Activated naive CD4-positive, alpha-beta T cell (primary cell): ENCODE data around the gene SP7.
A peak's percentile ranks its signal among the peaks of the same experiment; 100 is the strongest.
"Not testable (repeated sequence)": the region's sequence is repeated elsewhere in the genome, so short reads cannot be mapped to it uniquely, and the experiment has no call there.

Experiments used
- DNase-seq, 4 experiments: peaks; one replicate each; lab custom pipeline; 2025; lab: John Stamatoyannopoulos, UW

Gene SP7

GRCh38 chr12:53346491-53346890, 10.3 kb upstream of the SP7 start:
- no peak for DNase-seq

DNA sequence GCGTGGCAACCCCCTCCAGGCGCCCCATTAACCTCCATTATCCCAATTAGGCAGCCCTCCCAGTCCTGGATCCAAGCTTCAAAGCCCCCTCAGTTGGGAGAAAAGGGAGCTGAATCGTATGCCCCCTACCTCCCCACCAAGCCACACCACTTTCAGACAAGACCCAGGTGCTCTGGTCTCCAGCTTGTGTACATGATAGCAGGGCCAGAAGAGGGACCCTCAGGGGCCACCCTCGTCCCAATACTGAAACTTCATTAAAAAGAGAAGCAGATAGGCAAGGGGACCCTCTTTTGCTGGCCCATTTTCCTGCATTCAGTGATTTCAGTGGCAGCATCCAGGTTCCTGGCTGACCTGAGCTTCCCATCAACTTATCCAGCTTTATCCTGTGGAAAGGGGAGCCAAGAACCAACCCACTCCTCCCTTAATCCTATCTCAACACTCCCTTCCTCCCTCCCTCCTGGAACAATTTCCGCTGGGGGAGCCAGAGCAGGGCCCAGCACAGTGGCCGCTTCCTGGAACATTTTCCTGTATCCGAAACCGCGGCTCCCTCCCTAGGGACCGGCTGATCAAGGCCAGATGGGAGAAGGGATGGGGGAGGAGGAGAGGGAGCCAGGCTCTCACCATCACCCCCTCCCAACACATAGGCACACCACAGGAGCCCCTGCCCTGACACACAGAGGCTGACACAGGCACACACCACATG, 9.5 kb upstream of the SP7 start:
- DNase-seq: no peak

DNA sequence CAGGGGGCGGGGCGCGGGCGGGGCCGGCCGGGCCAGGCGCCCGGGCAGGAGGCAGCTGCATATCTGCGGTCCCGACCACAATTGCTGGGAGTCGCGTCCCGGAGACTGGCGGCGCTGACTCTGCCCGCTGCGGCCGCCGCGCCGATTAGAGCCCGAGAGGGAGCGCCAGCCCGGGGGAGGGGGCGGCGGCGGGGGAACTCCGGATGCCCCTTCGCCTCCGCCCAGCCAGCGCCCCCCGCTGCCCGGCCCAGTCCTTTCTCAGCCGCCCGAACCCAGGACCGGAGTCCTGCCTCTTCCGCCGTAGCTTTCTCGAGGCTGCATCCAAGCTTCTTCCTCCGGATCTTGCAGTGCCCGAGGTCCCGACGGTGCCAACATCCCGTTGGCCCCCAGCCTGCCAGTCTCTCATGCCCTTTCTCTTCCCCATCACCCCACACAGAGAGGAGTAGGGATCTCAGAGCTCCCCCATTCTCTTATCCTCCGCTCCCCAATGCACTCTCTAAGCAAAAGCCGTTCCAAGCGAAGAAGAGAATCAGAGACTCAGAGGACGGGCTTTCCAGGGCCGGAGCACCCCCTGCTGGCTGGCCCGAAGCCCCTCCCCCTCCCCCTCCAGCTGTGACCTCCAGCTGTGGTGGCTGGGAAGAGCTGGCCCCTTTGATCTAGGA, 8.8 kb upstream of the SP7 start:
- peak; percentile 23 to 66 (median 36) for DNase-seq

DNA sequence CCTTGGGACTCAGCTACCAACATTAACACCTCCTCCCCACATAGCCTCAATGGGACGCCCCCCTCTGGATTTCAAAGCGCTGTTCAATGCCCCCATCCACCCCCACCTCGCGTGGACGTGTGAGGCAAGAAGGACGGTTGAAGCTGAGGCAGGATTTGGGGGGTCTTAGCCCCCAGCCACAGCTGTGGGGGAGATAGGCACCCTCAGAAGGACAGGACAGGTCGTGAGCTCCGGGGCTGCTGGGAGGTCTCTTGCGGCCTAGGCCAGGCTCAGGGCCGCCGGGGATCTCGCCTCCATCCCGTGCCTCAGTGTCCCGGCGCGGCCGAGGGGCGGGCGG, 8.3 kb upstream of the SP7 start:
- DNase-seq: no peak

DNA sequence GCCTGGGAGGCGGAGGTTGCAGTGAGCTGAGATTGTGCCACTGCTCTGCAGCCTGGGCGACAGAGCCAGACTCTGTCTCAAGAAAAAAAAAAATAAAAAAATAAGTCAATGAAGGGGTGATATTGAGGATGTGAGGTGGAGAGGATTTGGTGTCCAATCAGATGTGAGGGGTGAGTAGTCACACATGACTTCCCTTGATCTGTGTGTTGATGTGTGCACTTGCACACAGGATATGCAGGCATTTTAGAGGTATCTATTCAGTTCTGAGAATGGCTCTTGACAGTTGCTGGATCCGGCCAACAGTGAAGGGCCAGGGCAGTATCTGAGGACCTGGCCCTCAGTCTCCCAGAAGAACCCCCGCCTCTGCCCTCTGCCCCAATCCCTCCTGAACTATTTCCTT, 7.8 kb upstream of the SP7 start:
- DNase-seq: no peak

DNA sequence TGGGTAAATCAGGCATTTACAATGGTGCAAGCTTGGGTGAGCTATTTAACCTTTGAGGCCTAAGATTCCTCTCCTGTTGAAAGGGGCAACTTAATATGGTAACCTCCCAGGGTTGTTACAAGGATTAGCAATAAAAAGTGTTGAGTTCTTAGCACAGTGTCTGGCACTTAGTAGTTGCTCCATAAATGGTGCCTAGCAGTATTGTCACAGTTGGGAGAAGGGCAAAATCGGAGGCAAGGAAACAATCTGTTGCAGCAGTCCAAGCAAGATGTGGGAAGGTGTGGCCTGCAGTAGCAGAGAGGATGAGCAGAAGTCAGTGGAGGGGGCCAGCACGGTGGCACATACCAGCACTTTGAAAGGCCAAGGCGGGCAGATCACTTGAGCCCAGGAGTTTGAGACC, 7.3 kb upstream of the SP7 start:
- DNase-seq: no peak

GRCh38 chr12:53340398-53340797, 4.2 kb upstream of the SP7 start:
- no peak for DNase-seq

DNA sequence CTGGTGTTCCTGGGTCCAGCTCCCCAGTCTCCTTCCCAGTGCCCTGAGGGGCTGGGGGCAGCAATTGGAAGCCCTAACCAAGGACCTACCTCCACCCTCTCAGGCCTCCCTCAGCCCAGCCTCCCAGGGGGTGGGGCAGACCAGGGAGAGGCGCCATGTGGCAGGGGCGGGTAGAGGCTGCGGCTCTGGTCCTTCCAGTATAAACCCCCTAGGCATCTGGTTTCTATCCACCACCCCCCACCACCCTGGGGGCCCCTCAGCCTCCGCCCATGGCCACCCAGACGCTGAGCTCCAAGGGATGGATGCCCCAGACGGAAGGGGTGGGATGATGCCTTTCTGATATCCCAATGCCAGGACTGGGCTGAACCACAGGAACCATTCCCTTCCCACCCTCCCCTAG, 2.8 kb upstream of the SP7 start:
- no peak for DNase-seq

- no peak for DNase-seq
These were observed 1.9 kb upstream of the SP7 start for GRCh38 chr12:53338017-53338416.

GRCh38 chr12:53334822-53335221, 1.3 kb downstream of the SP7 start:
- DNase-seq: no peak

DNA sequence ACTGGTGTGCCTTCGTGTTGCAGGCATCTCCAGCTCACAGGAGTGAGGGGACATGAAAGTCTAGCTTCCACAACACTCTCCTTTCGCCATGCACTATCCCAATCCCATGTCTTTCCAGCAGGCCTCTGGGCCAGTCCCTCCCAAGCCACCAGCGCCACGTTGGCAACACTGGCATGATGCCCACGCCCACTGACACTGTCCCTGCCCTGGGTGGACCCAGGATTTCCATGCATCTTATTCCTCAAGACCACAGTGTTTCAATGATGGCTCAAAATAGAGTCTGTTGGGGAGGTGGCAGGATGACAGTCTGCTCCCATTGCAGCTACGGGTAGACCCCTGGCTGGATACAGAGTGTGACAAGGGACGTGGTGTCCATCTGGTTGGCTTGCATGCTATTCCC, 2.3 kb downstream of the SP7 start:
- DNase-seq: no peak

GRCh38 chr12:53333289-53333688, 2.9 kb downstream of the SP7 start:
- DNase-seq: no peak

- no peak for DNase-seq
These were observed 3.4 kb downstream of the SP7 start for GRCh38 chr12:53332744-53333143.

- not testable (repeated sequence) for DNase-seq
These were observed 3.8 kb downstream of the SP7 start for GRCh38 chr12:53332339-53332738.

GRCh38 chr12:53330671-53331070, 5.5 kb downstream of the SP7 start:
- no peak for DNase-seq

GRCh38 chr12:53328043-53328435, 8.1 kb downstream of the SP7 start:
- DNase-seq: no peak

- DNase-seq: no peak
These were observed 8.6 kb downstream of the SP7 start for GRCh38 chr12:53327435-53328042.

GRCh38 chr12:53326460-53327185, 9.5 kb downstream of the SP7 start:
- DNase-seq: no peak

- no peak for DNase-seq
These were observed 10.6 kb downstream of the SP7 start for GRCh38 chr12:53325511-53326061.

GRCh38 chr12:53324779-53325510, 11.2 kb downstream of the SP7 start:
- DNase-seq: peak; percentile 47 to 77 (median 62)

- DNase-seq: peak in 1 of 4 experiments; percentile 47
These were observed 11.9 kb downstream of the SP7 start for GRCh38 chr12:53324113-53324778.
